Stimulated activated CD4-positive, alpha-beta T cell treated with anti-CD3 and anti-CD28 coated beads, Interleukin-4, amount 100 ng/mL, for 1 hour (primary cell): ENCODE measurements around the gene SECTM1.

ENCODE experiments used
- DNase-seq: peaks from one replicate; pipeline ENCODE4 v3.0.0-alpha.2; 2020

The SECTM1 gene

DNA sequence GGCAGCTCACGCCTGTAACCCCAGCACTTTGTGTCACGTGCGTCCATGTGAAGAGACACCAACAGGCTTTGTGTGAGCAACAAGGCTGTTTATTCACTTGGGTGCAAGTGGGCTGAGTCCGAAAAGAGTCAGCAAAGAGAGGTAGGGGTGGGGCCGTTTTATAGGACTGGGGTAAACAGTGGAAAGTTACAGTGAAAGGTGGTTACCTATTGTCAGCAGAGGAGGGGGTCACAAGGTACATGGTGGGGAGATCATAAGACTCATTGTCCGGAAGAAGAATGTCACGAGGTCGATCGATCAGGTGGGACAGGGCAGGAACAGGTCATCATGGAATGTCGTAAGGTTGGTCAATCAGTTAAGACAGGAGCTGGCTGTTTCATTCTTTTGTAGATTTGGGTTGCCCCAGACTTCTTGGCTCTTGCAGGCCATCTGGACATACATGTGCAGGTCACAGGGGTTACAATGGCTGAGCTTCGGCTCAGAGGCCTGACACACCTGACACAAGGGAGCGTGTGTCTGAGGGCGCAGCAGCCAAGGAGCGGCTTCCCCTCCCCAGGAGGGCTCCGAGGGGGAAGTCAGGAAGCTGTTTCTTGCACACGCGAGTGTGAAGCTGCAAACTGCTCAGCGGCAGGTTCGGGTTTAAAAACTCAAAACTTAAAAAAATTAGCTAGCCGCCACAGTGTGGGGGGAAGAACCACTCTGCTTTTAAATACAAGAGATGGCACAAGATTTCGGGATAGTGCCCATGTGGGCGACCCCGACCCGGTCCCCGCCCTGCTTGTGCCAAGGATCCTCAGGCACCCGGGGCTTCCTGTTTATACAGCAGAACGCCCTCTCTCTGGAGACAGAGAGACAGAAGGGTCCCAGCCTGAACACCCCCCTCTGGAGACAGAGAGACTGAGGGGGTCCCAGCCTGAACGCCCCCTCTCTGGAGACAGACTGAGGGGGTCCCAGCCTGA, 13.1 kb upstream of the SECTM1 start:
- DNase-seq, result no peak

DNA sequence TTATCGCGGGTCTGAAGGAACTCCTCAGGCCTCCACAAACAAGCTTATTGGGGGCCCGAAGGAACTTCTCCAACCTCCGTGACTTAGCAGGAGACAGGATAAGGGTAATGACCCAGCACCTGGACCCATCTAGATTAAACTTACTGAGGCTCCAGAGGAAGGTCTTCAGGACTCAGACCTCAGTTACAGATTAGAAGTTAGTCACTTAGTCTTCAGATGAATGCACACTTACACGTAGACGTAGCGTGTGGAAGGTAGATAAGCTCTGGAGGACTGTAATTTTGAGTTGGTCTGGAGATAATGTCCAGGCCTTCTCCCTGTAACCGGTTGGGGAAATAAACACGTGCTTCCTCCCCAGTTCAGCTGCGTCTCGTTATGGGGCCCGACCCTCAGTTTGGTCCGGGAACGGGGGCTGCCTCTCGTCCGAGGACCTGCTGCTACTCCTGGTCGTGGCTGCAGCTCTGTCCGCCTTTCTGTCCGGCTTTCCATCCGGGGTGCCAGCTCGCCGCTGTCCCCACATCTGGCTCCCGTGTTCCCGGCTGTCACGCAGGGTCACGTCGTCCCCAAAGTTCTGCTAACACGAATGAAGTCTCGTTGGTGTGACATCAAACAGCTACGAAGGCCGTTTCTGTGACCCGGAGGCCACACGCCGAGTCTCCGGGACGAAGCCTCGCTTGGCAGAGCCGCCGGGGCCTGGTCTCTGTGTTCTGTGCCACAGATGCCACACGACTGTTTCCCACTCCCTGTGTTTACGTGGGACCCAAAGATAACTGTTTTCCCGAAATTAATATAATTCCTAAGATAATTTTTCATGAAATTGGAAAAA, 11.8 kb upstream of the SECTM1 start:
- DNase-seq, result no peak

DNA sequence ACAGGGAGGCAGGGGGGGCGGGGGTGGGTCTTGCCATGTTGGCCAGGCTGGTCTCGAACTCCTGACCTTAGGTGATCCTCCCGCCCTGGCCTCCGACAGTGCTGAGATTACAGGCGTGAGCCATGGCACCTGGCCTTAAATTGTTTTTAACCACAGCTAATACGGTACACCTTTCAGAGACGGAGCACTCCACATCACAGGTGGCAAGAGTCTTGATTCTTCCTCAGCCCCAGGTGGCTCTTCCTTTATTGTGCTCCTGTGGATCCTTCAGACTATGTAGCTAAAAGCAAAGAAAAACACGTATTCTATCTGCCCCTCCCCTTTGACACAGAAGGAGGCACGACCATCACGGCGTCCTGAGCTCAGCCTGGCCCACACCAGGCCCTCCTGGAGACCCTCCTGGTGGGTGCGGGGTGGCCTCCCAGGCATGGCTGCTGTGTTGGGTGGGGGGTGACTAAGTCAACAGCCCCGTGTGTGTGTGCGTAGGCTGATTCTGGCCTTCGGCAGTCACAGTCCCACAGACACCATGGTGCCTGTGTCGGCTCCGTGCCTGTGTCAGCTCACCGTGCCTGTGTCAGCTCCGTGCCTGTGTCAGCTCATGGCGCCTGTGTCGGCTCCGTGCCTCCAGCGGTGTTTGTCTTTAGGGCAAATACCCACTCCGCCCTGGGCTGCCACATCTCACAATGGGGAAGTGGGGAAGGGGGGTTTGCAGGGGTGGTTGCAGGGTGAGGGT, 10.8 kb upstream of the SECTM1 start:
- no peak for DNase-seq

DNA sequence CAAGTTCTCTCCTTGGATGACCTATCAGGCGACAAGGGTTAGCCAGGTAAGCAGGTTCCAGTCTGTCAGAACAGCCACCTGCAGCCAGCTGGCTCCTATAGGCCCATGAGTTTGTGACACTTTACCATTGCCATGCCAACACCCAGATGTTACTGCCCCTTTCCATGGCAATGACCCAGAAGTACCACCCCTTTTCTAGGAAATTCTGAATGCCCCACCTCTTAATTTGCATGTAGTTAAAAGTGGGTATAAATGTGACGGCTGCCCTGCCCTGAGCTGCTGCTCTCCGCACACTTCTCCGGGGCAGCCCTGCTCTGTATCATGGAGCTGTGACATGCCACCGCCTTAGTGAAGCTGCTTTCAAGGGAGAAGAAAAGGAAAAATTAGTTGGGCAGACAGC, 10.0 kb upstream of the SECTM1 start:
- no peak for DNase-seq

DNA sequence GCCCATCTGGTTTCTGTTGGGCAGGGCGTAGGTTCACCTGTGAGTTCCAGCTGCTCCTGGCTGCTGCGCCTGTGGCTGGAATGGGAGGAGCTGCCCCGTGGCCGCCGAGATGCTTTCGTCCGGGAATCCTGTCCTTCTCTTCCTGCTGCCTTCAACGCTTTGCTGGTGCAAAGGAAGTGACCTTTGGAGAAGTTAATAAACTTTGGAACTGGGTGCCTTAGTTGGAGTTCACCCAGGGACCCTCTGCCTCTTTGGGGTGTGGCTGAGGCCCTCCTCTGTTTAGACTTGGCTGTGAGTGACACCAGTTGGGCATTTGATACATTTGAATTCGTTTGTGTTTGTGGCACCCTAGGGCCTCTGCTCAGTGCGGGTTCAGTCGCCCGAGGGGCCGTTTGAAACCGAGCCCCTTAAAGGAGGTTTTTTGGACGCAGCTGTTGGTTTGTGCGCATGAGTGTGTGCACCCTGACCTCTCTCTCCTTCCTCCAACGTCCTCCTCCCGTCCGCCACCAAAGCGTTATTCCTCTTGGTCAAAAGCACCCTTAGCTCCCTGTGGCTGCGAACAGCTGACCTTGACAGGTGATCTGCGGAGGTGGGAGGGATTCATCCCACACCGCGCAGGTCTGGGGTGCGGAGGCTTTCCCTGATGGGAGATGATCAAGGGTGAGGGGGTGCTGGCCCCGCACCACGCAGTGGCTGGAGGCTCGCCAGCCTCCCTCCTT, 9.0 kb upstream of the SECTM1 start:
- DNase-seq, result no peak

DNA sequence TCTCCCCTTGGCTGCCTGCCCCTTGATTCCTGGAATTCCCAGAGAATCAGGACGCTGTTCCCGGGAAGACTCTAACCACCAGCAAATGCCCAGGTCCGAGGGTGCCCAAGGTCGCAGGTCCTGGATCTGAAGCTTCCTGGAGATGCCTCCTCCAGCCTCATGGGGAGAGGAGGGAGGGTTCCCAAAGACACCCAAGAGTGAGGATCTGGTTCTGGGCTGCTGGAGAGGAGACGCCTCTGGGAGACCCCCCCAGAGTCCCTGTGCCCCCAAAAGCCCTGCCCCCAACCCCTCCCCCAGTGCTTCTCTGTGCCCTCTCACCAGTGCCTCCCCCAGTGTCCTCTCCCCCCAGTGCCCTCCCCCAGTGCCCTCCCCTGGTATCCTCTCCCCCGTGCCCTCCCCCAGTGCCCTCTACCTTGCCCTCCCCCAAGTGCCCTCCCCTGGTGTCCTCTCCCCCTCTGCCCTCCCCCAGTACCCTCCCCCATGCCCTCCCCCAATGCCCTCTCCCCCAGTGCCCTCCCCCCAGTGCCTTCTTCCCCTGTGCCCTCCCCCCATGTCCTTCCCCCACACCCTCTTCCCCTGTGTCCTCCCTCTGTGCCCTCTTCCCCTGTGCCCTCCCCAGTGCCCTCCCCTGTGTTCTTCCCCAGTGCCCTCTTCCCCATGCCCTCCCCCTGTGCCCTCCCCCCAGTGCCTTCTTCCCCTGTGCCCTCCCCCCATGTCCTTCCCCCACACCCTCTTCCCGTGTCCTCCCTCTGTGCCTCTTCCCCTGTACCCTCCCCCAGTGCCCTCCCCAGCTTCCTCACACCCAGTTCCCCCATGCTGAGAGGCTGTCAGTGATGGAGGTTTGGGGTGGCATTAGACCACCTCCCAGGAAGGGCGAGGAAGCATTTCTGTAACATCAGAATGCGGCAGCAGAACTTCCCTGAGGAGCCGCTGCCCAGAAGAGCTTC, 6.3 kb upstream of the SECTM1 start:
- DNase-seq, result no peak

DNA sequence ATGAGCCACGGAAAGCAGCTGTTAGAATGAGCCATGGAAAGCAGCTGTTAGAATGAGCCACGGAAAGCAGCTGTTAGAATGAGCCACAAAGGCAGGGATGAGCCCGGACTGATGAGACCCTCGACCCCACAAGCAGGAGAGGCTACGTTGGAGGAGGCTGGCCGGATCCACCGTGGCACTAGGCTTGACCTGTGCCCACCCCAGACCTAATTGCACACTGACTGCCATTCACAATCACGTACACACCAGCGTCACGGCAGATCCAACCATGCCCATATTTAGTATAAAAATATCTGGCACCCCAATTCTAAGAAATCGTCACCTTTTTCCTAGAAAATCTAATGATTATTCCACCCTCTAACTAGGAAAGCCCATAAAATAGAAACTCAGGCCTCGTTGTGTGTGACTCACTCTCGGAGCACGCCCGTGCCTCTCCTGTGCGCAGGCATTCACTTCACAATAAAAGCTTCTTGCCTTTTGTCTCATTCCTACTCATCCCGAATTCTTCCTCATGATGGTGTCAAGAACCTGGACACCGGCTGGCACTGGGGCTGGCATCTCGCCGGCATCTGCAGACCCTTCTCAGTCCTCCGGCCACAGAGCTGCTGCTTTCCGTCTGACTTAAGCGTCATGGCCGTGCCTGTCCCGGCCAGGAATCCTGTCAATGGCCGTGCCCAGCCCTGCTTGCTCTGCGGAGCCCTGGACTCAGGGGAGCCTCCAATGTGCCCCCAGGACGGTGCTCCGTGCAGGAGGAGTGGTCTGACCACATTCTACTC, 5.5 kb upstream of the SECTM1 start:
- DNase-seq, result no peak

DNA sequence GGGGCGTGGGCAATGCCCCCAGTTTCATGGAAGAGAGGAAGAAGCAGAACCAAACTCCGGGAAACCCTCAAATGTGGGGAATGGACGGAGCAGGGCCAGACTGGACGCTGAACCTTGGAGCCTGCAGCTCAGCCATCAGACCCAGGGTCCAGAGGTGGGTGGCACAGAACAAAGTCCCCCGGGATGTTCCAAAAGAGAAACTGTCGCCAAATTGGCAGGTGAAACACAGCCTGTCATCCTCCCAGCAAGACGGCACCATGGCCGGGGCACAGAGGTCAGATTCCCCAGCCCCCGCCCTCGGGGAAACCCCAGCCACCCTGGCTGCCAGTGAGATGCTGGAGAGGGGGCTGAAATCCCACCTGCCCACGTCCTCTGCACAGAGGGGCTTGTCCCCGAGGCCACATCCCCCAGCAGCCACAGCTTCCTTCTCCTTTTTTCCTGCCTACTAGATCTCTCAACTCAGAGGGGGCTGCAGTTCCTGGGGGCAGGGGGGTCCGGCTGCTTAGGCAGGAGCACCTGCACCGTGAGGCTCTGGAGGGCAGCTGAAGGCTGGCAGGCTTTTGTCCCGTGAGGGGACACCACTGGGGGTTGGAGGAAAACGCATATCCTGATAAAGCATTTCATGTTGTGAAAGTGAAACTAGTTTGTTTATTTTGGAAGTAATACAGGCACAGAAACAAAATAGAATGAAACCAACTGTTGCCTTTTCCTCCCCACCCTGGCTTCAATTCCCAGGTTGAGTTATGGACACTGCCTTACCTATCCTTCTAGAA, 1.2 kb upstream of the SECTM1 start:
- DNase-seq, result no peak

DNA sequence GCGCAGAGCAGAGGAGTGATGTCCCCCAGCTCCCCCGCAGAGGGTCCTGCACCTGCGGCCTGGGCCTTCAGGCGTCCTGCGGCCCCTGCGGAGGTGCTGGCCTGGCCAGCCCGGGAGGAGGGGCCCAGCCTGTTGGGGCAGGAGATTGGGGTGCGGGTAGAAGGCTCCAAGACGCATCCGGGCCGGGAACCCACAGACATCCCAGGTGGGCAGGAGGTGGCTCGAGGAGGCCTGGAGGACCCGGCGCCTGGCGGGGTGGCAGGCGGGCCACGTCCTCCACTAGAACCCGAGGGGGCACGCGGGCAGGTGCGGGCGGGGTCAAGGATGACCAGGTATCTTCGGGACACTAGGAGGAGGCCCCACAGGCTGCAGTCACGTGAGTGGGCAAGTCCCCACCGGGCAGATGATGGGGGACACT, 647 bp upstream of the SECTM1 start:
- no peak for DNase-seq

DNA sequence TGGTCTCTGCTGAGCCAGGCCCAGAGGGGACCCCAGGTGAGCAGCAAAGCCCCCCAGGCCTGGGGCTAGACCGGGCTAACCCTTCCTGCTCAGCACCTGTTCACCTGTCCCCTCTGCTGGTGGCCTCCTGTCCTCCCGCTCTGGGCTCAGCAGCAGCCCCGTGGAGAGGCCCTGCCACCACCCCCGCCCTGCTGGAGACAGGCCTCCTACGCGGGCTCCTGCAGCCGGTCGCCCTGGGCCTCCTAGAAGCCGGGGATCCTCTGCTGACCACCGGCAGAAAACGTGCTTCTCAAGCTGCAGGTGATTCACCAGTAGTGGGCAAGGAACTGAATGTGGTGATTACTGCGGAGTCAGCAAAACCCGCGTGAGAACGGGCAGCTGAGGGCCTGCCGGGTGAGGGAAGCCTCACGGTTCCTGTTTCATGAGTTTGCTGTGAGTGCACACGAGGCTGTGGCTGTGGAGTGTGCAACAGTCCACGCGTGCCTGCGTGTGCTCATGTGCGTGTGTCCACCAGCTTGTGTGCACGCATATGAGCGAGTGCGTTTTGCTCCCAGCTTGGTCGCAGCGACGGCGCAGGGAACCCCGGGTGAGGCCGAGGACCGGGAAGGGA, 792 bp downstream of the SECTM1 start:
- no peak for DNase-seq

DNA sequence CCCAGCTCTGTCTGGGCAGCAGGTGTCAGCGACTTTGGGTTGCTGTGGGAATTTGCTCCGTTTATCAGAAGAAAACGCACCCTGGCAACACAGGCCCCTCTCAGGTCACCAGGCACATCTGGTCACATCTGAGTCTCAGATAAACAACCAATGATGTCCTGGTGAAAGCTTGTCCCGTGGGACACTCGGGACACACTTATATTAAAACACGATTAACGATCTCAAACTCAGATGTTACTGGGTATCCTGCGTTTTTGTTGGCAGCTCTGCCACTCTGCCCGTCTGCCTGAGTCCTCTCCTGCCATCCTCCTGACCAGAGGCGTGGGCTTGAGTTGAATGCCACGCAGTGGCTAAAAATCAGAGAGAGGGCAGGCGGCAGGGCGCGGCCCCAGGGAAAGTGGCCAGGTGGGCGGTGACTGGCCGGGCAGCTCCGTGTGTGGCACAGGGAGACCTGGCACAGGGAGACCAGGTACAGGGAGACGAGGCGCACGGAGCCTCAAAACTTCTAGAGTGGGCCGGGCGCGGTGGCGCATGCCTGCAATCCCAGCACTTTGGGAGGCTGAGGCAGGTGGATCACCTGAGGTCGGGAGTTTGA, 2.1 kb downstream of the SECTM1 start:
- no peak for DNase-seq

DNA sequence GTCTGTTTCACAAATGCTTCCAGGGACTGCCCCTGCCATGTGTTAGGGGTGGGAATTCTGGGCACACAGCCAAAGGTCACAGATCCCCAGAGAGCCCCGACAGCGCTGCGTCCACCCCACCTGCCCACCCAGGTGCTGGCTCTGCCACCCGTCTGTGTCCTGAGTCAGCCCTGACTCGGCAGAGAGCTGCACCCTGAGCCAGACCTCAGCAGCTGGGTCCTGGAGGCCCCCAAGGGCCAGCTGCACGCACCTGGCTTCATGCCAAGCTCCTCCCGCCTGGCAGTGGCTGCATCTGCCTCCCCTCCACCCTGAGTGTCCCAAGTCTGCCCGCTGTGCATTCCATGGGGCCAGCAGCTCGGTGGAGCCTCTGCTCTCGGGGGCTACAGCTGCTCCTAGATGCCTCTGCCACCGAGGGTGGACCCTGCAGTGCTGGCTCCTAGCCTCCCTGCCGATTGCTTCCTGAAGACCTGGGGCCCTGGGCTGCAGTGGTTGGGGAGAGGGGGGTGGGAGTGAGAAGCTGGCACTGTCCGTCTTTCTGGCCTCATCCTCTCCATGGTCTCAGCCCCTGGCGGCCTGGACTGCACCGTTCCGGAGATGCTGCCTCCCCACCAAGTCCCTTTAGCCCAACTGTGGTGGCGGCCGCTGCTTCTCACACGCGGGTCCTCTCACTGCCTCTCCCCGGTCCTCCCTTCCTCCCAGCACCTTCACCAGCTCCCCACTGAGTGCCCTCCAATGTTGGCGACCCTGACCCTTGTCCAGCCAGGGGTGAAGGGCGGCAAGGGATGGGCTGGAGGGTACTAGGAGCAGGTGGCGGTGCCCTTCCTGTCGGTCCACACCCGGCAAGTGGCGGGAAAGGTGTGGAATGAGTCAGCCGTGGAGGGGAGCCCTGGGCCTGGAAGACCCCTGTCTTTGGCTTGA, 3.0 kb downstream of the SECTM1 start:
- no peak for DNase-seq

DNA sequence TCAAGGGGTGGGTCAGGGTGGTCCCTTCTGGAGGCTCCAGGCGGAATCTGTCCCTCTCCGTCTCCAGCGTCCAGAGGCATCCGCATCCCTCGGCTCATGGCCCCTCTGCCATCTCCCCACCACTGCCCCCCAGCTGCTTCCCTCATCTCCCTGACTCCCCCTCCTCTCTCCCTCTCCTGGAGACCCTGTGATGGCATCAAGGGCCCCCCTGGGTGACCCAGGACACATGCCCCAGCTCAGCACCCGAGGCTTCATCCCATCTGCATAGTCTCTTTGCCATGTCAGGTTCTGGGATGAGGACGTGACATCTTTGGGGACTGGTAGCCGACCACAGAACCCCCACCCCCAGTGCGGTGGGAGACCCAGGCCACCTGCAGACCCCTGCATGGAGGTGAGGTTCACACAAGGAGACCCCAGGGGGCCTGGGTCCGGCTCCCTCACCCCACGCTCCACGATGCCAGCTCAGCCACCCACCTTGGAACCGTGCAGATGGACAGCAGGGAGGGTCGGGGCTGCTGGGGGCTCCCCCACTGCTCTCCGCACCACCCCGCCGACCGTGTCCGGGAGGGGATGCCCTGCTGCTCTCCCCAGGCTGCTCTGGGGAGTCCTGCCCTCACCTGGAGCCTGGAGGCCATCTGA, 3.8 kb downstream of the SECTM1 start:
- no peak for DNase-seq

DNA sequence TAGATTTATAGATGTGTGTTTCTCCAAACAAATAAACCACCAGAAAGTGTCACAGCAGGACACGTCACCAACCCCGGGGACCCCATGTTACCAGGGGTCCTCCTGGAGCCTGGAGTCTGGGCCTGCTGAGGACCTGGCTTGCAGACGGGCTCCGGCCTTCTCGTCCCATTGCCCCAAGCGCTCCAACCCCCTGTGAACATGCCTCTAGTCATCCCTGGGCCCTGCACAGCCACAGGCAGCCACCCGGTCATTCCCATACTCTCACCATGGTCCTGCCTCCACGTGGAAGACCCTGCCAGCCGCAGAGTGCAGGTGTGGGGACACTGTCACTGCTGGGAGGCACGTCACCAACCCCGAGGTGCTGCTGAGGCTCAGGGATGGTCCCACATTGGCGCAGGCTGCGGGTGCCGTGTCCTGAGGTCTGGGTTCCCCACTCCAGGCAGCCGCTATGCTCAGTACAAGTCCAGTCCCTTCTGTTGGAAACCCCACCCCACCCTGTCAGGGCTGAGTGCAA, 4.5 kb downstream of the SECTM1 start:
- DNase-seq, result no peak

DNA sequence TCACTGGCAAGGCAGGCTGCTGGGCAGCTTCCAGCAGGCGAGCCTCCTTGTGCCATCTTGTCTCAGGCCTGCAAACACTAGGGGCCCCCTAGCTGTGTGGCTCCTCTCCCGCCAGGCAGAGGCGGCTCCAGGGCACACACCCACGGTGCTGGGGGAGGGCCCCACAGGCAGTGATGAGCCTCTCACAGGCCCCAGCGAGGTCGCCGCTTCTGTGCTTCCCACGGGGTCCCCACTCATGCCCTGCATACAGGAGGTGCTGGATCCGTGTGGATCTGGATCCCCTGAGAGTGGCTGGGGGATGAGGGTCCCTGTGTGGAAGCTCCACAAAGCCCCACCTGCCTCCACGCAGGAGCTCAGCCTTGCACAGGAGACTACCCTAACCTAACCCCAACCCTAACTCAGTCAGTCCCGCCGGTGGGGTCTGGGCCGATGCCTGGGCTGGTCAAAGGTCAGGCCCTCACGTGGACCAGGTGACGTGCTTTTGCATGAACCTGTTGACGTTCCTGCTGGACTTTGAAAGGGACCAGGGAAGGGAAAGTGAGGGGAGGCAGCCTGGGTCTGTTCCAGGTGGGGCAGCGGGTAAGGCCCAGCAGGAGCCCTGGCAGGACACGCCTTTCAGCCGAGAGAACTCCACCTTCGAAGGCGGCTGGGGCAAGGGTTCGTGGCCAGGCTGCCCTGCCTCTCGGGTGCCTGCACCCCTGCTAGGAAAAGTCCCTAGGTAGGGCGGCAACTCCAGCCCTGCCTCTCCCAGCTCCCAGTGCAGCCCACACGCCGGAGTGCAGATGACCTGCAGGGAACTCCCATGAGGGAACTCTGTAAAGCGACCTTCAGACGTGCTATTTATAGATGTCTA, 5.2 kb downstream of the SECTM1 start:
- no peak for DNase-seq

DNA sequence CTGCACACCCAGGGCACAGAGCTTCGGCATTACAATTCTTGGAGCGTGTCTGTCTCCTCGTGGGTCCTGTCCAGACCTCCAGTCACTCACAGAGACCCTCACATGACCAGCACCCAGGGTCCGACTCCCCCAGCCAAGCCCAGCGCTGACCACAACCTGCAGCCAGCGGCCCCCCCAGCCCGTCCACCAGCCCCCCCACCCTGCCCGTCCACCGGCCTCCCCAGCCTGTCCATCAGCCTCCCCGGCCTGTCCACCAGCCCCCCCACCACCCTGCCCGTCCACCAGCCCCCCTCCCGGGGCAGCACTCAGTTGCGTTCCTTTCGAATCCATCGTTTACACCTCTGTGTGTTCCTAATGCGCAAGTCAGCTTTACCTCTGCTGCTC, 5.8 kb downstream of the SECTM1 start:
- no peak for DNase-seq
